Esophagus muscularis mucosa (tissue), 4 donors: ENCODE results near the gene SLC25A40. TPM values are rescaled to one million over a fixed set of nuclear protein-coding genes. Genes with fewer than 3 reads are reported as not detected.
"Not testable (repeated sequence)": the region's sequence is repeated elsewhere in the genome, so short reads cannot be mapped to it uniquely, and the experiment has no call there.

ENCODE experiments used
- DNase-seq: peaks from one replicate; pipeline ENCODE4 v3.0.0-alpha.2; 2017; ENCODE audit errors: extremely low spot score
- H3K27ac ChIP-seq, 4 donors: fragments of 200-600 bp; sonication (generic); replicated peaks in 1 of 4; 1 replicate in 3 of 4; 2 replicates in 1 of 4; pipeline ENCODE4 v1.5.1; 2016 to 2019; ENCODE audit warnings: mild to moderate bottlenecking in 1 of 4
- H3K27me3 ChIP-seq, 4 donors: fragments of 200-600 bp; sonication (generic); one replicate each; pipeline versions ENCODE4 v1.5.1 to v1.6.0; 2016 to 2019
- H3K36me3 ChIP-seq, 4 donors: fragments of 200-600 bp; sonication (generic); one replicate each; pipeline ENCODE4 v1.5.1; 2016 to 2019
- H3K4me1 ChIP-seq, 4 donors: fragments of 200-600 bp; sonication (generic); one replicate each; pipeline ENCODE4 v1.5.1; 2016 to 2019
- H3K4me3 ChIP-seq, 4 donors: fragments of 200-600 bp; sonication (generic); 1 replicate in 2 of 4; 2 replicates in 2 of 4; pipeline ENCODE4 v1.5.1; 2016 to 2019; ENCODE audit warnings: mild to moderate bottlenecking in 4 of 4, moderate library complexity in 1 of 4
- H3K9me3 ChIP-seq, 4 donors: fragments of 200-600 bp; sonication (generic); 1 replicate in 3 of 4; 2 replicates in 1 of 4; pipeline ENCODE4 v1.5.1; 2016 to 2019
- EP300 ChIP-seq: sonication (generic); formaldehyde crosslinking; IDR thresholded peaks from one replicate; pipeline ENCODE4 v1.6.1; 2017; ENCODE audit warnings: antibody characterized with exemption
- POLR2A ChIP-seq: fragments of 450-650 bp; IDR thresholded peaks from one replicate; pipeline ENCODE4 v1.6.1; 2017; ENCODE audit warnings: antibody characterized with exemption, moderate library complexity, mild to moderate bottlenecking, low read depth
- POLR2AphosphoS5 ChIP-seq, 2 donors: sonication (generic); formaldehyde crosslinking; IDR thresholded peaks; one replicate each; pipeline ENCODE4 v1.6.1; 2017; ENCODE audit warnings: antibody characterized with exemption in 2 of 2
- WGBS: methylation state at CpG from one replicate; pipeline ENCODE4 v1.1.5; 2018; 5-methylcytosine and 5-hydroxymethylcytosine counted together
- intact Hi-C: fragments of 100-400 bp; cut with DNase I; formaldehyde crosslinking; loops from one replicate; pipeline ENCODE4 v1.15.1; 2023
- total RNA-seq, 4 donors: library from RNA; depleted of rRNA; stranded (reverse); fragments of >200 nt; gene quantifications; one replicate each; pipeline versions ENCODE4 v1.1.0 to v1.2.1, GENCODE V29; 2016
- TF ChIP-seq, protein P1 (sequence below), 3 experiments: fragments of 200-600 bp in 2 of 3; fragments of 450-650 bp in 1 of 3; sonication (generic) in 2 of 3; IDR thresholded peaks; one replicate each; pipeline ENCODE4 v1.5.1; 2017 to 2019; ENCODE audit warnings: antibody characterized with exemption in 3 of 3, mild to moderate bottlenecking in 2 of 3, moderate library complexity in 1 of 3

SLC25A40 gene
- total RNA-seq, 4 donors from 2014 or later: 9.1 to 17.4 (median 11.2) TPM

DNA sequence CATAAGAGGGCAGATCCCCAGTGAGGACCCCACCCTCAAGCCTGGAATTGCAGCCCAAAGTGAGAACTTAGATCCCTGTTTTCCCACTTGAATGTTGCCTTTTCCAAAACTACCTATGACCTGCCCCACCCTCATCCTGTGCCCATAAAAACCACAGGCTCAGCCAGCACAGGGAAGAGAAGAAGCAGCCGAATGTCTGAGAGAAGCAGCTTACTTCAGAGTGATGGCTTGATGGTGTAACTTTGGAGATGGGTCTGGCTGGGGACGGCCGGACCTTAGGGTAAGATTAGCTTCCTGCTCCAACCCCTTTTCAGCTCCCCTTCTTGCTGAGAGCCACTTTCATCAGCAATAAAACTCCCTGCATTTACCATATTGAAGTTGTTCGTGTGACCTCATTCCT is 5.7 kb downstream of the SLC25A40 start:
- TF ChIP-seq, protein P1, sequence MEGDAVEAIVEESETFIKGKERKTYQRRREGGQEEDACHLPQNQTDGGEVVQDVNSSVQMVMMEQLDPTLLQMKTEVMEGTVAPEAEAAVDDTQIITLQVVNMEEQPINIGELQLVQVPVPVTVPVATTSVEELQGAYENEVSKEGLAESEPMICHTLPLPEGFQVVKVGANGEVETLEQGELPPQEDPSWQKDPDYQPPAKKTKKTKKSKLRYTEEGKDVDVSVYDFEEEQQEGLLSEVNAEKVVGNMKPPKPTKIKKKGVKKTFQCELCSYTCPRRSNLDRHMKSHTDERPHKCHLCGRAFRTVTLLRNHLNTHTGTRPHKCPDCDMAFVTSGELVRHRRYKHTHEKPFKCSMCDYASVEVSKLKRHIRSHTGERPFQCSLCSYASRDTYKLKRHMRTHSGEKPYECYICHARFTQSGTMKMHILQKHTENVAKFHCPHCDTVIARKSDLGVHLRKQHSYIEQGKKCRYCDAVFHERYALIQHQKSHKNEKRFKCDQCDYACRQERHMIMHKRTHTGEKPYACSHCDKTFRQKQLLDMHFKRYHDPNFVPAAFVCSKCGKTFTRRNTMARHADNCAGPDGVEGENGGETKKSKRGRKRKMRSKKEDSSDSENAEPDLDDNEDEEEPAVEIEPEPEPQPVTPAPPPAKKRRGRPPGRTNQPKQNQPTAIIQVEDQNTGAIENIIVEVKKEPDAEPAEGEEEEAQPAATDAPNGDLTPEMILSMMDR (IDR thresholded peaks at IDR 0.05): no peak
- no peak for TF ChIP-seq EP300
- Histone ChIP-seq H3K4me1 (peaks cover 8 to 12% (median 12%) of the 10 kb centered on the region in 4 donors), H3K27me3 (no peaks in the 10 kb centered on the region), H3K4me3 (no peak overlapping the region), H3K9me3 (peaks cover 0 to 26% (median 12%) of the 10 kb centered on the region in 4 donors), H3K36me3 (peaks cover 0 to 22% (median 3%) of the 10 kb centered on the region in 4 donors), H3K27ac (no peak overlapping the region)
- intact Hi-C loops: loop anchor here (10.0 kb wide), 1 partner anchor 246 kb away; the partner anchor contains the start of gene RUNDC3B
- DNase-seq: no peak
- WGBS: 100% methylated on average over 3 of the region's 4 CpGs

DNA sequence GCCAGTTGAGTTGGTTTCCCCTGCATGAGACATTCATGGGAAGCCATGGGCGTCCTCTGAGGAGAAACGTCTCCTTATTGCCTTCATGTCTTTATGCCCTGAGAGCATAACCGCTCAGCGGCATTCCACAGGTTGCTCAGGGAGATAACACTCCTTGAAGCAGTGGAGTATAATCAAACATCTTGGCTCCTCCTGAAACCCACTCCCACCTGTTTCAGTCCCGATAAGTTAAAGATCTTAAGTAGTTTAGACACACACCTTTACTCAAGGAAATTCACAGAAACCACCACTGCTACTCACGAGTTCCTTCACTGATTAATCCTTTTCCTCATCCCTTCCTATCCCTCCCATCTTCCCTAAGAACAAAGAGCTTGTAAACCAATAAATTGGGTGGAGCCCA is 9.6 kb downstream of the SLC25A40 start:
- DNase-seq, H3K27ac ChIP-seq, intact Hi-C loops, H3K4me3 ChIP-seq, H3K4me1 ChIP-seq, H3K27me3 ChIP-seq: not testable (repeated sequence)
- 99% methylated on average over 6 of the region's 6 CpGs for WGBS
- peaks cover 0 to 29% (median 12%) of the 10 kb centered on the region in 4 donors for H3K9me3 ChIP-seq
- H3K36me3 ChIP-seq: peaks cover 0 to 23% (median 4%) of the 10 kb centered on the region in 4 donors

- peaks cover 0 to 21% (median 4%) of the 10 kb centered on the region in 4 donors for H3K36me3 ChIP-seq
- H3K9me3 ChIP-seq: peaks cover 0 to 27% (median 12%) of the 10 kb centered on the region in 4 donors
- H3K27me3 ChIP-seq: no peaks in the 10 kb centered on the region
- H3K4me3 ChIP-seq: no peak overlapping the region
- DNase-seq: no peak
- no peaks in the 10 kb centered on the region for H3K4me1 ChIP-seq
- TF ChIP-seq POLR2AphosphoS5 (IDR thresholded peaks at IDR 0.05): no peak
- TF ChIP-seq POLR2A: no peak
- TF ChIP-seq, protein P1 (IDR thresholded peaks at IDR 0.05): no peak
- no peak for TF ChIP-seq EP300
- intact Hi-C loops: no loop called here
- no peak overlapping the region for H3K27ac ChIP-seq
- WGBS: 98% methylated on average over 2 of the region's 2 CpGs
Measured at GRCh38 chr7:87866089-87866488, 10.1 kb downstream of the SLC25A40 start.

GRCh38 chr7:87858417-87859100 is 17.6 kb downstream of the SLC25A40 start:
- Histone ChIP-seq H3K27me3 (no peaks in the 10 kb centered on the region), H3K4me3 (no peak overlapping the region), H3K4me1 (no peaks in the 10 kb centered on the region), H3K9me3 (no peaks in the 10 kb centered on the region), H3K27ac (no peak overlapping the region), H3K36me3 (peaks cover 12 to 34% (median 22%) of the 10 kb centered on the region in 4 donors)
- no peak for DNase-seq
- WGBS: 94% methylated on average over 3 of the region's 3 CpGs
- intact Hi-C loops: no loop called here
- no peak for TF ChIP-seq EP300
- TF ChIP-seq, protein P1 (IDR thresholded peaks at IDR 0.05): no peak
- no peak for TF ChIP-seq POLR2A
- TF ChIP-seq POLR2AphosphoS5 (IDR thresholded peaks at IDR 0.05): no peak

DNA sequence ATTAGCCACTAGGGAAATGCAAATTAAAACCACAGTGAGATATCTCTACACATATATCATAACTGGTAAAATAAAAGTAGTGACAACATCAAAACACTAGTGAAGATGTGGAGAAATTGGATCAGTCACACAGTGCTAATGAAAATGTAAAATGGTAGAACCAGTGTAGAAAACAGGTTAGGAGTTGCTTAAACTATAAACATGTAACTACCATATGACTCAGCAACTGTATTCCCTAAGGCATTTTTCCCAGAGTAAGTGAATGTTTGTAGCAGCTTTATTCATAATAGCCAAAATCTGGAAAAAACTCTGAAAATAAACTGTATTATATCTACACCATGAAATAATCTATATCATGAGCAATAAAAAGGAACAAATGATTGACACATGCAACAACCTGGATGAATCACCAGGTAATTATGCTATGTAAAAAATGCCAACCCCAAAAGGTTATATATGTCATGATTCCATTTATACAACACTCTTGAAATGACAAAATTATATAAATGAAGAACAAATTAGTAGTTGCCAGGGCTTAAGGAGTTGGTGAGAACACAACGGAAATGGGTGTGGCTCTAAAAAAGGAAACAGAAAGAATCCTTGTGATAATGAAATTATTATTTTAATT is 22.8 kb downstream of the SLC25A40 start:
- no peaks in the 10 kb centered on the region for H3K4me1 ChIP-seq
- no peak for DNase-seq
- WGBS: 71% methylated on average over 1 of the region's 1 CpG
- no peaks in the 10 kb centered on the region for H3K27me3 ChIP-seq
- TF ChIP-seq, protein P1 (IDR thresholded peaks at IDR 0.05): no peak
- no peak for TF ChIP-seq POLR2A
- TF ChIP-seq POLR2AphosphoS5 (IDR thresholded peaks at IDR 0.05): no peak
- TF ChIP-seq EP300: no peak
- H3K9me3 ChIP-seq: no peaks in the 10 kb centered on the region
- H3K4me3 ChIP-seq: no peak overlapping the region
- H3K27ac ChIP-seq: no peak overlapping the region
- intact Hi-C loops: no loop called here
- peaks cover 7 to 36% (median 24%) of the 10 kb centered on the region in 4 donors for H3K36me3 ChIP-seq
